ENCODE results near the gene TAF9B.

Gene TAF9B

GRCh38 chrX:78111140-78111931 lies 28.1 kb downstream of the TAF9B start:
- H3K4me3 ChIP-seq (ENCODE audit: low read depth, low read length) = no peak overlapping the region
- TF ChIP-seq CTCF (IDR thresholded peaks at IDR 0.05; ENCODE audit: low read depth, low read length) = no peak
- DNase-seq (ENCODE audit: low read depth, low spot score) = no peak
- in situ Hi-C loops (cut with HindIII; ENCODE audit: low sequenced_read_pairs) = no loop called here

DNA sequence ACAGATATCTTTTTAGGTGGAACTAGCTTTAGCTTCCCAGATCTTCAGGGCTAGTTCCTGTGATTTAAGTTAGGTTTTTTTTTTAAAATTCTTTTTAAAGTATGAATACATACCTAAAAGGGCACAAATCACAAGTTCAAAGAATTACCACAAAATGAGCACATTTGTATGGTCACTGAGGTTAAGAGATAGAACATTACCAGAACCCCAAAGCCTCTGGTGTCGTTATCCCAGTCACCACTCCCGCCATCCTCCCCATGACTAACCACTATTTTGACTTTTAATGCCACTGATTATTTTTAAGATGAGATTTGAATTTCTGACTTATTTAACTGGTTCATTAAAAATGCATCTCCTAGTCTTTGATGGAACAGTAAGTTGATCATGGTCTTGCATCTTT lies 30.0 kb downstream of the TAF9B start:
- DNase-seq (ENCODE audit: low read depth, low spot score) = no peak
- H3K4me3 ChIP-seq (ENCODE audit: low read depth, low read length) = no peak overlapping the region
- no peak for TF ChIP-seq CTCF (IDR thresholded peaks at IDR 0.05; ENCODE audit: low read depth, low read length)
- in situ Hi-C loops (cut with HindIII; ENCODE audit: low sequenced_read_pairs) = no loop called here

GRCh38 chrX:78106651-78106986 lies 32.8 kb downstream of the TAF9B start:
- in situ Hi-C loops (cut with HindIII; ENCODE audit: low sequenced_read_pairs) = no loop called here

GRCh38 chrX:78105944-78106650 lies 33.4 kb downstream of the TAF9B start:
- no peak for DNase-seq (ENCODE audit: low read depth, low spot score)
- in situ Hi-C loops (cut with HindIII; ENCODE audit: low sequenced_read_pairs) = no loop called here
- no peak for TF ChIP-seq CTCF (IDR thresholded peaks at IDR 0.05; ENCODE audit: low read depth, low read length)
- H3K4me3 ChIP-seq (ENCODE audit: low read depth, low read length) = peak overlapping the region; percentile 90

More at GRCh38 chrX:78106651-78106986, 32.8 kb downstream of the TAF9B start:
- no peak for DNase-seq (ENCODE audit: low read depth, low spot score)
- no peak for TF ChIP-seq CTCF (IDR thresholded peaks at IDR 0.05; ENCODE audit: low read depth, low read length)
- peak overlapping the region; percentile 90 for H3K4me3 ChIP-seq (ENCODE audit: low read depth, low read length)

DNA sequence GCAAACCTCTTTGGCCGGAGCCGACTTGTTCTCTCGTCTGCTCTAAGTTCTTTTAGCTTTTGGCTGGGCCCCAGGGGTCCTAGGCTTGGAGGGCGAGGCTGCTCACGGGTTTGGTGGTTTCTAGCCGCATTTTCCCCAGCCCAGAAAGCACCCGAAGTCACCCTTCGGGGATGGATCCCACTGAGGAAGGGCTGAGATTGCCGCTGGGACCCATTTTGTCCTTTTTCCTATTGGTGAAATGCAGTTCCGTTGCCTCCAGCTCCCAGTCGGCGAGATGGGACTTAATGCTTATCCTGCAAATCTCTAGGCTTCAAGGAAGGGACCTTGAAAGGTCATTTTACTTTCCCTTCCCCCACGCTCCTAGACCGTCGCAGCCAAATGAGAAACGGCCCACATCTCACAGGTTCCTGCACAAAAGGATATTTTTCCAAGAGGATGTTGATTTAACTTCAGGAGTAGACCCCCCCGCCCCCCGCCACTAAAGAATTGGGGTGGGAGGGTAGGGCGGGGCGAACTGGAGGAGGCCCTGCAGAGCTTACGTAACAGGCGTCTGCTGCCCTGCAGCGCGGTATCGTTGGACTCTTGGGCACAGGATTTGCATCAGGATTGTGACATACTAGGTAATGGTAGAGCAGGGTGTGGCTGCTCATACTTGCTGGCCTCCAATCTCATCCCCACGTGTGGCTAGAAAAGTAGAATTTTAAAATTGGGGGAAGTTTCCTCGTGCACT lies 34.8 kb downstream of the TAF9B start:
- no peak for TF ChIP-seq CTCF (IDR thresholded peaks at IDR 0.05; ENCODE audit: low read depth, low read length)
- H3K4me3 ChIP-seq (ENCODE audit: low read depth, low read length) = peak overlapping the region; percentile 90
- DNase-seq (ENCODE audit: low read depth, low spot score) = peak; percentile 41
- in situ Hi-C loops (cut with HindIII; ENCODE audit: low sequenced_read_pairs) = no loop called here

DNA sequence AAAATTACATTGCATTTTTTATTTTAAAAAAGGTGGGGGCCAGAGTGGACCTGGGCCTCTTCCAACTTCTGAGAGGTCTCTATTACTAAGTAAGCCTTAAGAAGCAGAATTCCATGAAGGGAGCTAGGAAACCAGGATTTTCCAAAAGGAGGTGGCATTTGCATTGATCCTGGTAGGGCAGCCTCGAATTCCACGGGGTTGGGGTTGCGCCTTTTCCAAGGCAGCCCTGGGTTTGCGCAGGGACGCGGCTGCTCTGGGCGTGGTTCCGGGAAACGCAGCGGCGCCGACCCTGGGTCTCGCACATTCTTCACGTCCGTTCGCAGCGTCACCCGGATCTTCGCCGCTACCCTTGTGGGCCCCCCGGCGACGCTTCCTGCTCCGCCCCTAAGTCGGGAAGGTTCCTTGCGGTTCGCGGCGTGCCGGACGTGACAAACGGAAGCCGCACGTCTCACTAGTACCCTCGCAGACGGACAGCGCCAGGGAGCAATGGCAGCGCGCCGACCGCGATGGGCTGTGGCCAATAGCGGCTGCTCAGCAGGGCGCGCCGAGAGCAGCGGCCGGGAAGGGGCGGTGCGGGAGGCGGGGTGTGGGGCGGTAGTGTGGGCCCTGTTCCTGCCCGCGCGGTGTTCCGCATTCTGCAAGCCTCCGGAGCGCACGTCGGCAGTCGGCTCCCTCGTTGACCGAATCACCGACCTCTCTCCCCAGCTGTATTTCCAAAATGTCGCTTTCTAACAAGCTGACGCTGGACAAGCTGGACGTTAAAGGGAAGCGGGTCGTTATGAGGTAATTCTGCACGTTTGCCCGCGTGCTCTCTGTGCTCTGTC lies 35.6 kb downstream of the TAF9B start, which contains the start of gene PGK1:
Gene PGK1 (plus strand): TSS at position 626 of the 824 bp plus-strand sequence. CDS start 93 bp downstream, at position 719.
- in situ Hi-C loops (cut with HindIII; ENCODE audit: low sequenced_read_pairs) = no loop called here
- TF ChIP-seq CTCF (IDR thresholded peaks at IDR 0.05; ENCODE audit: low read depth, low read length) = no peak
- H3K4me3 ChIP-seq (ENCODE audit: low read depth, low read length) = peak within 1 kb of the TSS; percentile 90
- DNase-seq (ENCODE audit: low read depth, low spot score) = peak; percentile 98

Data from astrocyte of the spinal cord (primary cell).